OCI-LY7 (cell line): ENCODE measurements around the gene KRT40. TPM values are rescaled to one million over a fixed set of nuclear protein-coding genes. Genes with fewer than 3 reads are reported as not detected.

Source experiments
- BruUV-seq: library from RNA; stranded (reverse); fragments of 400-500 nt; replicated peaks from 2 replicates; lab custom pipeline; 2021; lab: Mats Ljungman, UMichigan
- CTCF ChIA-PET: fragments of 300-600 bp; sonication (Branson Sonifier 250); formaldehyde crosslinking; loops from one replicate; lab custom pipeline; 2022; ENCODE audit warnings: antibody characterized with exemption; ENCODE audit not compliant: unreplicated experiment; lab: Charles Lee
- POLR2A ChIA-PET: fragments of 300-600 bp; sonication (Branson Sonifier 250); formaldehyde crosslinking; loops from one replicate; lab custom pipeline; 2022; ENCODE audit warnings: antibody characterized with exemption; lab: Charles Lee
- DNase-seq: peaks from one replicate; pipeline ENCODE4 v3.0.0-alpha.2; 2015; ENCODE audit warnings: low spot score
- H2AFZ ChIP-seq: fragments of 200-600 bp; sonication (generic), shearing (Covaris generic); 2 replicates; pipeline ENCODE4 v1.6.1; 2014; ENCODE audit warnings: mild to moderate bottlenecking, antibody characterized with exemption, low read length, moderate library complexity
- H3K27ac ChIP-seq: fragments of 200-600 bp; sonication (generic); 2 replicates; pipeline ENCODE4 v1.5.1; 2014; ENCODE audit warnings: mixed run types, low read depth, mild to moderate bottlenecking, moderate library complexity, low read length, inconsistent platforms; ENCODE audit not compliant: poor library complexity, severe bottlenecking
- H3K36me3 ChIP-seq: fragments of 200-600 bp; sonication (generic); 2 replicates; pipeline ENCODE4 v1.6.1; 2014; ENCODE audit warnings: mild to moderate bottlenecking, antibody characterized with exemption, low read length, moderate library complexity, mixed read lengths; ENCODE audit not compliant: insufficient read depth
- H3K4me1 ChIP-seq: fragments of 200-600 bp; sonication (generic); 2 replicates; pipeline ENCODE4 v1.5.1; 2014; ENCODE audit warnings: mild to moderate bottlenecking, low read length; ENCODE audit not compliant: insufficient read depth, poor library complexity, severe bottlenecking
- H3K4me2 ChIP-seq: fragments of 200-600 bp; sonication (generic); 2 replicates; pipeline ENCODE4 v1.6.1; 2014; ENCODE audit warnings: mild to moderate bottlenecking, low read length
- H3K4me3 ChIP-seq: fragments of 200-600 bp; sonication (generic); 2 replicates; pipeline ENCODE4 v1.5.1; 2014; ENCODE audit warnings: mild to moderate bottlenecking, low read depth, low read length; ENCODE audit not compliant: poor library complexity, severe bottlenecking
- H3K79me2 ChIP-seq: fragments of 200-600 bp; sonication (generic); 2 replicates; pipeline ENCODE4 v1.6.1; 2016; ENCODE audit warnings: low read depth, mild to moderate bottlenecking, low read length, moderate library complexity, mixed read lengths; ENCODE audit not compliant: insufficient read depth
- H3K9me2 ChIP-seq: fragments of 200-600 bp; sonication (generic); 2 replicates; pipeline ENCODE4 v1.6.1; 2016; ENCODE audit warnings: mild to moderate bottlenecking, low read length, mixed read lengths; ENCODE audit not compliant: insufficient read depth
- H3K9me3 ChIP-seq: fragments of 200-600 bp; sonication (generic); 2 replicates; pipeline ENCODE4 v1.6.1; 2014; ENCODE audit warnings: mild to moderate bottlenecking, mixed run types, low read length, mixed read lengths
- H4K20me1 ChIP-seq: fragments of 200-600 bp; sonication (generic); 2 replicates; pipeline ENCODE4 v1.6.1; 2014; ENCODE audit warnings: mild to moderate bottlenecking, antibody characterized with exemption, low read length, moderate library complexity, mixed read lengths; ENCODE audit not compliant: insufficient read depth
- CTCF ChIP-seq: fragments of 200-600 bp; sonication (generic); conservative IDR thresholded peaks from 2 replicates; pipeline ENCODE4 v1.5.1; 2014; ENCODE audit warnings: mild to moderate bottlenecking, antibody characterized with exemption, low read length, moderate library complexity, mixed read lengths
- EZH2phosphoT487 ChIP-seq: fragments of 200-600 bp; sonication (generic); IDR thresholded peaks from 2 replicates; pipeline ENCODE4 v1.6.1; 2018; ENCODE audit warnings: low read depth, borderline replicate concordance, mild to moderate bottlenecking, mixed run types, antibody characterized with exemption, low read length, moderate library complexity, mixed read lengths
- intact Hi-C: fragments of 100-400 bp; cut with micrococcal nuclease; formaldehyde crosslinking; loops from one replicate; pipeline ENCODE4 v1.10.0; 2022; ENCODE audit not compliant: unreplicated experiment
- total RNA-seq, 2 experiments: library from RNA; depleted of rRNA in 1 of 2; stranded (reverse); fragments of >200 nt in 1 of 2; shearing (Covaris generic) in 1 of 2; gene quantifications; 2 replicates each; pipeline ENCODE4 v1.2.3, GENCODE V29; 2014 to 2022

The KRT40 gene
- total RNA-seq, 2 experiments from 2014 or later, result not detected

- no peaks in the 10 kb centered on the region for H3K4me1 ChIP-seq
- BruUV-seq, result no TSS peak
- H3K4me2 ChIP-seq, result no peak overlapping the region
- CTCF ChIA-PET, result no interaction called here
- no peak overlapping the region for H3K4me3 ChIP-seq
- TF ChIP-seq CTCF (no peak), EZH2phosphoT487 (no peak)
- H3K9me3 ChIP-seq, result no peaks in the 10 kb centered on the region
- no peaks in the 10 kb centered on the region for H3K36me3 ChIP-seq
- H4K20me1 ChIP-seq, result no peaks in the 10 kb centered on the region
- no peak overlapping the region for H2AFZ ChIP-seq
- intact Hi-C loops, result no loop called here
- POLR2A ChIA-PET, result no interaction called here
- H3K27ac ChIP-seq, result no peak overlapping the region
- no peaks in the 10 kb centered on the region for H3K79me2 ChIP-seq
- no peak for DNase-seq
- no peaks in the 10 kb centered on the region for H3K9me2 ChIP-seq
Measured at GRCh38 chr17:40949418-40949817, 34.7 kb downstream of the KRT40 start.

DNA sequence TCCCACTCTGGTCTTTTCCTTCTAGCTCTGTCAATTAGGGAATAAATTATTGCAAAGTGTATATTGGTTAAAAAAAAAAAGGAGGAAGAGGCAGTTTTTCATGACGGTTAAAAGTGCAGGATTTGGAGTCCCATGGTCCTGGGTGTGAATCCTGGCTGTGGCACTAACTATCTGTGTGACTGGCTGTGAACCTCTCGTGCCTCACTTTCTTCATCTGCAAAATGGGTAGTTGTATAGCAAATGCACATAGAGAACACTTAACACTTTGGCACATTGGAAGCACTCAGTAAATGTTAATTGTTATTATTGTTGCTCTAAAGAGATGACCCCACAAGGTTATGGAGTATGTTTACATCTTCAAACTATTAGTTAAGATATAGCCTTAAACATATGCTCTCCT lies 36.2 kb downstream of the KRT40 start:
- Histone ChIP-seq H3K9me2 (no peaks in the 10 kb centered on the region), H3K4me3 (no peak overlapping the region), H3K4me1 (no peaks in the 10 kb centered on the region), H3K79me2 (no peaks in the 10 kb centered on the region), H3K36me3 (no peaks in the 10 kb centered on the region), H3K27ac (no peak overlapping the region), H3K4me2 (no peak overlapping the region), H2AFZ (no peak overlapping the region), H3K9me3 (no peaks in the 10 kb centered on the region), H4K20me1 (no peaks in the 10 kb centered on the region)
- BruUV-seq, result no TSS peak
- ChIA-PET POLR2A (no interaction called here), CTCF (no interaction called here)
- intact Hi-C loops, result no loop called here
- TF ChIP-seq CTCF, result no peak
- TF ChIP-seq EZH2phosphoT487, result no peak
- DNase-seq, result no peak

GRCh38 chr17:40945414-40945813 lies 38.7 kb downstream of the KRT40 start:
- no TSS peak for BruUV-seq
- TF ChIP-seq CTCF (no peak), EZH2phosphoT487 (no peak)
- H3K4me2 ChIP-seq, result no peak overlapping the region
- no peak for DNase-seq
- CTCF ChIA-PET, result no interaction called here
- no peaks in the 10 kb centered on the region for H3K4me1 ChIP-seq
- no peaks in the 10 kb centered on the region for H3K9me2 ChIP-seq
- H2AFZ ChIP-seq, result no peak overlapping the region
- no peaks in the 10 kb centered on the region for H3K9me3 ChIP-seq
- H3K36me3 ChIP-seq, result no peaks in the 10 kb centered on the region
- H3K79me2 ChIP-seq, result no peaks in the 10 kb centered on the region
- intact Hi-C loops, result no loop called here
- POLR2A ChIA-PET, result no interaction called here
- H3K27ac ChIP-seq, result no peak overlapping the region
- H4K20me1 ChIP-seq, result no peaks in the 10 kb centered on the region
- no peak overlapping the region for H3K4me3 ChIP-seq
